AG04450 (cell line): Measurements from ENCODE around the gene E2F3. TPM values are rescaled to one million over a fixed set of nuclear protein-coding genes. Genes with fewer than 3 reads are reported as not detected.

Experiments
- CTCF ChIA-PET: fragments of 300-600, 350-600 bp; formaldehyde crosslinking; extraction: SDS; loops from one replicate; lab custom pipeline; 2022; ENCODE audit warnings: antibody characterized with exemption, inconsistent platforms; lab: Charles Lee
- POLR2A ChIA-PET: fragments of 350-600 bp; formaldehyde crosslinking; extraction: SDS; loops from one replicate; lab custom pipeline; 2021; ENCODE audit warnings: antibody characterized with exemption, inconsistent platforms; lab: Yijun Ruan, JAX
- DNase-seq: peaks from one replicate; pipeline ENCODE4 v3.0.0-alpha.2; 2011; ENCODE audit warnings: low read depth, low spot score
- H3K27ac ChIP-seq: one replicate; pipeline ENCODE4 v1.5.1; 2012; ENCODE audit warnings: low read depth, low read length, control low read depth
- H3K27me3 ChIP-seq: one replicate; pipeline ENCODE4 v1.6.0; 2012; ENCODE audit warnings: low read length; ENCODE audit not compliant: control insufficient read depth, insufficient read depth
- H3K4me3 ChIP-seq: 2 replicates; pipeline ENCODE4 v1.5.1; 2011; ENCODE audit warnings: mild to moderate bottlenecking, low read depth, low read length, control low read depth
- H3K9me3 ChIP-seq: 2 replicates; pipeline ENCODE4 v1.5.1; 2012; ENCODE audit warnings: low read length; ENCODE audit not compliant: control insufficient read depth, insufficient read depth
- polyA plus RNA-seq: library from polyadenylated mRNA; depleted of rRNA; stranded (reverse); fragments of >200 nt; gene quantifications from 2 replicates; pipeline ENCODE4 v1.2.3, GENCODE V29; 2011
- TF ChIP-seq, protein P1 (sequence below): IDR thresholded peaks from 2 replicates; pipeline ENCODE4 v1.5.1; 2011; ENCODE audit warnings: low read depth, low read length, control low read depth, inconsistent platforms

The E2F3 gene
- polyA plus RNA-seq, 1 experiment: 10.7 TPM

DNA sequence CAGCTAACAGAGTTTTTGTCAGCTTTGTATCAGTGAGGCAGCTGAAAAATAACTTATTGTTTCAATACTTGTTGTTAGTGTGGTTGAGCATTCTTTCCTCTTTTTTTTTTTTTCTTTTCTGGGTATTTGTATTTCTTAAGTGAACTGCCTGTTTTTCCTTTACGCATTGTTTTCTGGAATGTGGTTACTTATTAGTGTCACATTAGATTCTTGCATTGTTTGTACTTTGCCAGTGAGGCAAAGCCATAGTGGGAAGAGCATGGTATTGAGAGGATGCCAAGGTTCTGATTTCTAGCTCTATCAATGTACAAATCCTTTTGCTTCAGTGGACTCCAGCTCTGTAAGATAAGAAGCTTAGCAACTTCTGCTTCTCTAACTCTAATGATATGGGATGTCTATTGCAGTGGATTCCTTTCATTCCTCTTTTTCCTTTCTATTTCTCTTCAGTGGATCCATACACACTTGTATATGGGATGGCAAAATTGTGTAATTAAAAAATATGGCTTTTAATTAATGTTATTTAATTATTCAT is 136.5 kb downstream of the E2F3 start:
- ChIA-PET CTCF (interaction anchor here (1.0 to 1.4 kb wide), 2 partner anchors 10 to 134 kb away, joined by 4 to 5 read pairs; no protein-coding TSS in a partner anchor), POLR2A (no interaction called here)
- Histone ChIP-seq H3K9me3 (no peaks in the 10 kb centered on the region), H3K27me3 (no peaks in the 10 kb centered on the region), H3K27ac (no peak overlapping the region), H3K4me3 (no peak overlapping the region)
- TF ChIP-seq, protein P1, sequence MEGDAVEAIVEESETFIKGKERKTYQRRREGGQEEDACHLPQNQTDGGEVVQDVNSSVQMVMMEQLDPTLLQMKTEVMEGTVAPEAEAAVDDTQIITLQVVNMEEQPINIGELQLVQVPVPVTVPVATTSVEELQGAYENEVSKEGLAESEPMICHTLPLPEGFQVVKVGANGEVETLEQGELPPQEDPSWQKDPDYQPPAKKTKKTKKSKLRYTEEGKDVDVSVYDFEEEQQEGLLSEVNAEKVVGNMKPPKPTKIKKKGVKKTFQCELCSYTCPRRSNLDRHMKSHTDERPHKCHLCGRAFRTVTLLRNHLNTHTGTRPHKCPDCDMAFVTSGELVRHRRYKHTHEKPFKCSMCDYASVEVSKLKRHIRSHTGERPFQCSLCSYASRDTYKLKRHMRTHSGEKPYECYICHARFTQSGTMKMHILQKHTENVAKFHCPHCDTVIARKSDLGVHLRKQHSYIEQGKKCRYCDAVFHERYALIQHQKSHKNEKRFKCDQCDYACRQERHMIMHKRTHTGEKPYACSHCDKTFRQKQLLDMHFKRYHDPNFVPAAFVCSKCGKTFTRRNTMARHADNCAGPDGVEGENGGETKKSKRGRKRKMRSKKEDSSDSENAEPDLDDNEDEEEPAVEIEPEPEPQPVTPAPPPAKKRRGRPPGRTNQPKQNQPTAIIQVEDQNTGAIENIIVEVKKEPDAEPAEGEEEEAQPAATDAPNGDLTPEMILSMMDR: no peak
- DNase-seq: no peak

- ChIA-PET CTCF (interaction anchor here (1.0 kb wide), 1 partner anchor 11 kb away, joined by 4 read pairs; no protein-coding TSS in a partner anchor), POLR2A (no interaction called here)
- DNase-seq: no peak
- no peak overlapping the region for H3K4me3 ChIP-seq
- no peaks in the 10 kb centered on the region for H3K9me3 ChIP-seq
- no peaks in the 10 kb centered on the region for H3K27me3 ChIP-seq
- H3K27ac ChIP-seq: no peak overlapping the region
- TF ChIP-seq, protein P1: no peak
Observed at GRCh38 chr6:20538907-20539306, 137.2 kb downstream of the E2F3 start.

DNA sequence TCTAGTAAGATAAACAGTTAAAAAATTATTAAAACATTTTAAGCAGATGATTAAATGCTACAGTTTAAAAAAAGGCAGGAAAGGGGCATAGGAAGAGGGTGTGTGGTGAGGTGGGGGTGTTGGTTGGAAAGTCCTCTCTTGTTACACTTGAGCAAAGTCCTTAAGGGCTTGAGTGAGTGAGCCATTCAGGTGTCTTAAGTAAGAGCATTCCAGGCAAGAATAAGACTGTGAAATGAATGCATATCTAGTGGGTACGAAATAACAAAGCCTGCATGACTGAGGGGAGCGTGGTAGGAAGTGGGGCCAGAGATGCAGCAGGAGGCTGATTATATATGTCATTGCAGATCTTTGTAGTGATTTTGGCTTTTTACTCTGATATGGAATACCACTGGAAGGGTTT is 137.7 kb downstream of the E2F3 start:
- Histone ChIP-seq H3K27me3 (no peaks in the 10 kb centered on the region), H3K4me3 (no peak overlapping the region), H3K27ac (no peak overlapping the region), H3K9me3 (no peaks in the 10 kb centered on the region)
- POLR2A ChIA-PET: no interaction called here
- CTCF ChIA-PET: interaction anchor here (1.0 to 1.1 kb wide), 2 partner anchors 9 to 11 kb away, joined by 3 to 4 read pairs; no protein-coding TSS in a partner anchor
- TF ChIP-seq, protein P1: no peak
- DNase-seq: no peak

DNA sequence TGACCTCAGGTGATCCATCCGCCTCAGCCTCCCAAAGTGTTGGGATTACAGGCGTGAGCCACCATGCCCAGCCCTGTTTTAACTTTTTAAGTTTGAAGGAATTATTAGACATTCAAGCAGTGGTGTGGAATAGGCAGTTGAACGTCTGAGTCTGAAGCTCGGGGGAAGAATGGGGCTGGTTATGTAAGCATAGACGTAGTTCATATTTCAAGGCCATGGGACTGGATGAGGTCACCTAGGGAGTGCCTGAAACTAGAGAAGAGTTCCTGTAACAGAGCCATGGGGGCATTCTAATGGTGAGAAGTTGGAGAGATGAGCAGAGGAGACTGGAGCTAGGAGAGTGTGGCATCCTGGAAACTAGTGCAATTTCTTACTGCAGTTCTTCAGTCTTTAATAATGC is 139.0 kb downstream of the E2F3 start:
- Histone ChIP-seq H3K9me3 (no peaks in the 10 kb centered on the region), H3K27ac (no peak overlapping the region), H3K4me3 (no peak overlapping the region), H3K27me3 (no peaks in the 10 kb centered on the region)
- ChIA-PET CTCF (interaction anchor here (0.7 to 1.1 kb wide), 2 partner anchors 10 to 268 kb away, joined by 3 read pairs; no protein-coding TSS in a partner anchor), POLR2A (no interaction called here)
- TF ChIP-seq, protein P1: no peak
- no peak for DNase-seq

GRCh38 chr6:20541382-20541781 is 139.7 kb downstream of the E2F3 start:
- Histone ChIP-seq H3K4me3 (no peak overlapping the region), H3K9me3 (no peaks in the 10 kb centered on the region), H3K27me3 (no peaks in the 10 kb centered on the region), H3K27ac (no peak overlapping the region)
- CTCF ChIA-PET: interaction anchor here (0.7 kb wide), 1 partner anchor 268 kb away, joined by 3 read pairs; no protein-coding TSS in a partner anchor
- no peak for DNase-seq
- POLR2A ChIA-PET: no interaction called here
- TF ChIP-seq, protein P1: no peak
